ENCODE measurements around the gene CNTFR. TPM values are rescaled to one million over a fixed set of nuclear protein-coding genes. Genes with fewer than 3 reads are reported as not detected.
A peak's percentile ranks its signal among the peaks of the same experiment; 100 is the strongest.

Gene CNTFR
- total and polyA plus RNA-seq, 2 of the 8 experiments (the other 6 are each of a cell fraction or from before 2014, with no cell fraction given), result 1.2 to 4.2 TPM

DNA sequence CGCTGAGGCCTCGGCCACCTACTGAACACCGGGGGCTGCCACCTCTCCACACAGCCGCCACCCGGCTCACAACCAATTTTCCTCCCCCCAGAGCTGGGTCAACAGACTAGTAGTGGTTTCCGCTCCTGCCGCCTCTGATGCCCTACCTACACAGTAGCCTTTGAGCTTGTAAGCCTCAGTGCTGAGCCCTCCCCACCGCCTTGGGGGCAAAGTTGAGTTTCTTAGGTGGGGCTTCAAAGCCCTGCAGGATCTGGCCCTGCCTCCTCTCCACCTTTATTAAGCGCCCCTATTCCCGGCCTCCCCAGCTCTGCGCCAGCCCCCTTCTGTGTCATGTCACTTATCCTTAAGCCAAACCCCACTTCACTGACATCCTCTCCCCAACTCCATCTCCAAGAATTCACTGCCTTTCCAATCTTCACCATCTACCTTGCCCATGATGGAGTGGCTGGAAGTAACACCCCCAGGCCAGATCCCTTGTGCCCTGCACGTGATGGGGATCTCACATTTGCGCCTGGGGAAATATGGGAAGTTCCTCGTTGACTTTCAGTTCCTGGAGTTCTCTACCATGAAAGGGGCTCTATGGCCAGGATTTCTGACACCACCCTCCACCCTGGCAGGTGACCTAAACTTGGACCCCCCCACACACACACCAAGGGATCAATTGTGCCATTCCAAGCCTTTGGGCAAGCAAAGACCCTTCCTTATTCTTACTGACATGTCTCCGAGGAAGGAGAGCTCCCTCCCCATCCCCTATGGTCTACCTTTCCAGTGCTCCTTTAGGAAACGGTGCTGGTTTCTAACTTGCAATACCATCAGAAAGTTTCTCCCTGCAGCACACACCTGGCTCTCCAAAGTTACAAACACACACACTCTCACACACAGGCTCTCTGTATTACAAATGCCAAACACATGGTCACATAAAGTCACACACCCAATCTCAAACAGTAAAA, 2.7 kb upstream of the CNTFR start:
- Histone ChIP-seq H2BK12ac (ENCODE audit: low read depth, low read length) (peak overlapping the region; percentile 60; the same call in 1 of the 2 replicates), H2BK20ac (ENCODE audit: low read length) (peak overlapping the region; percentile 48; the same call in 1 of the 2 replicates), H3K4me2 (ENCODE audit: insufficient read depth in 1 of 2, low read depth in 2 of 2, low read length in 2 of 2) (peak overlapping the region; percentile 80 to 85), H2AK5ac (ENCODE audit: low read depth, low read length) (no peak overlapping the region), H3K27me3 (replicated peaks in 1 of 4; ENCODE audit: control insufficient read depth in 3 of 4, extremely low read depth in 1 of 4, insufficient read depth in 3 of 4, low read length in 3 of 4) (peaks cover 59 to 72% (median 67%) of the 10 kb centered on the region in 4 experiments), H3K4me1 (replicated peaks in 1 of 4; ENCODE audit: control insufficient read depth in 3 of 4, insufficient read depth in 4 of 4, low read length in 3 of 4) (peaks cover 4 to 26% (median 16%) of the 10 kb centered on the region in 4 experiments; a peak in 6 of 7 replicates), H3K9ac (replicated peaks in 1 of 4; ENCODE audit: extremely low read depth in 1 of 4, low read depth in 3 of 4, low read length in 3 of 4) (no peak overlapping the region), H2BK120ac (replicated peaks; ENCODE audit: low read depth, low read length) (no peak overlapping the region), H3K23ac (ENCODE audit: insufficient read length) (no peak overlapping the region), H3K56ac (replicated peaks; ENCODE audit: insufficient read length, low read depth, low read length) (no peak overlapping the region), H2BK5ac (ENCODE audit: low read depth, low read length) (no peak overlapping the region), H4K20me1 (replicated peaks in 1 of 2; ENCODE audit: control insufficient read depth in 1 of 2, insufficient read depth in 2 of 2, low read length in 2 of 2) (peaks cover 8 to 11% of the 10 kb centered on the region in 2 experiments), H4K8ac (ENCODE audit: extremely low read depth, insufficient read depth, low read length) (no peak overlapping the region), H4K91ac (replicated peaks; ENCODE audit: insufficient read length, low read length) (no peak overlapping the region), H4K5ac (ENCODE audit: insufficient read length, low read depth, low read length) (no peak overlapping the region), H3K36me3 (ENCODE audit: control insufficient read depth in 2 of 4, insufficient read depth in 4 of 4, low read length in 3 of 4) (peaks cover 0 to 9% (median 0%) of the 10 kb centered on the region in 4 experiments; a peak in 1 of 8 replicates), H2AFZ (ENCODE audit: low read length) (no peak overlapping the region), H3K14ac (ENCODE audit: insufficient read length) (no peak overlapping the region), H3K9me3 (ENCODE audit: insufficient read depth in 2 of 2, low read depth in 1 of 2, low read length in 1 of 2) (peaks cover 0 to 3% of the 10 kb centered on the region in 2 experiments; a peak in 1 of 4 replicates), H3K4me3 (ENCODE audit: extremely low read depth in 1 of 4, insufficient read depth in 2 of 4, low read depth in 3 of 4, low read length in 4 of 4) (peak overlapping the region in 2 of 4 experiments; percentile 14 to 41; a peak in 4 of 8 replicates), H3K18ac (ENCODE audit: extremely low read depth, low read length) (peak overlapping the region; percentile 71; the same call in 1 of the 2 replicates), H3K79me2 (ENCODE audit: control insufficient read depth in 1 of 2, insufficient read depth in 2 of 2, low read length in 2 of 2) (no peaks in the 10 kb centered on the region), H3K27ac (ENCODE audit: low read depth, low read length) (no peak overlapping the region), H3K79me1 (ENCODE audit: low read depth, low read length) (no peaks in the 10 kb centered on the region), H3K23me2 (ENCODE audit: low read depth, low read length) (peaks cover 15% of the 10 kb centered on the region), H3K4ac (replicated peaks; ENCODE audit: insufficient read length, low read depth, low read length) (no peak overlapping the region), H2BK15ac (ENCODE audit: low read length) (no peak overlapping the region)
- TF ChIP-seq JUN (IDR thresholded peaks at IDR 0.05; ENCODE audit: low read depth, low read length), result no peak
- TF ChIP-seq, protein P1, sequence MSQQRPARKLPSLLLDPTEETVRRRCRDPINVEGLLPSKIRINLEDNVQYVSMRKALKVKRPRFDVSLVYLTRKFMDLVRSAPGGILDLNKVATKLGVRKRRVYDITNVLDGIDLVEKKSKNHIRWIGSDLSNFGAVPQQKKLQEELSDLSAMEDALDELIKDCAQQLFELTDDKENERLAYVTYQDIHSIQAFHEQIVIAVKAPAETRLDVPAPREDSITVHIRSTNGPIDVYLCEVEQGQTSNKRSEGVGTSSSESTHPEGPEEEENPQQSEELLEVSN (IDR thresholded peaks at IDR 0.05), result 0 out of 2 replicates have a peak, but pooled peaks have one; percentile 4
- ChIA-PET CTCF (ENCODE audit: partially characterized antibody) (interaction anchor here (0.5 to 11.5 kb wide), 55 partner anchors 9 to 460 kb away, joined by 3 to 214 read pairs (median 5); partner anchors contain the start of genes ARID3C and RPP25L), POLR2A (ENCODE audit: partially characterized antibody) (interaction anchor here (0.7 to 2.7 kb wide), 13 partner anchors 9 to 135 kb away, joined by 3 to 36 read pairs (median 4); partner anchors contain the start of genes ARID3C and IL11RA)
- WGBS, 2 experiments (ENCODE audit: extremely low coverage in 1 of 2, insufficient coverage in 1 of 2, insufficient read length in 1 of 2, insufficient replicate concordance in 2 of 2, low coverage in 1 of 2, low lambda C conversion rate in 2 of 2, missing lambda C conversion rate in 1 of 2), result 19% methylated on average over 14 of the region's 16 CpGs; no CpG with 5 or more reads in 1 of the 2 experiments
- no peak for FAIRE-seq
- DNase-seq (ENCODE audit: low read depth in 1 of 2, low spot score in 2 of 2), result no peak

Data from H1 (cell line).